HEK293 (cell line): ENCODE data around the gene PEF1.

Experiments
- CTCF ChIP-seq: fragments of 450-650 bp; formaldehyde crosslinking; IDR thresholded peaks from 2 replicates; pipeline ENCODE4 v1.5.1; 2016; ENCODE audit warnings: missing biosample characterization, missing genetic modification characterization
- KLF9 ChIP-seq: fragments of 450-650 bp; formaldehyde crosslinking; IDR thresholded peaks from 2 replicates; pipeline ENCODE4 v1.5.1; 2016; ENCODE audit warnings: missing biosample characterization, missing genetic modification characterization, low read depth
- ZNF184 ChIP-seq: fragments of 450-650 bp; IDR thresholded peaks from 2 replicates; pipeline ENCODE4 v1.5.1; 2018; ENCODE audit warnings: missing biosample characterization, mild to moderate bottlenecking, missing genetic modification characterization
- ZNF248 ChIP-seq: fragments of 450-650 bp; formaldehyde crosslinking; IDR thresholded peaks from 2 replicates; pipeline ENCODE4 v1.5.1; 2017; ENCODE audit warnings: missing biosample characterization, missing genetic modification characterization
- ZNF513 ChIP-seq: fragments of 450-650 bp; IDR thresholded peaks from 2 replicates; pipeline ENCODE4 v1.5.1; 2018; ENCODE audit warnings: missing biosample characterization, missing genetic modification characterization
- ZNF596 ChIP-seq: fragments of 450-650 bp; IDR thresholded peaks from 2 replicates; pipeline ENCODE4 v1.5.0; 2018; ENCODE audit warnings: missing biosample characterization, mild to moderate bottlenecking, missing genetic modification characterization, moderate library complexity
- ZNF629 ChIP-seq: fragments of 450-650 bp; formaldehyde crosslinking; IDR thresholded peaks from 2 replicates; pipeline ENCODE4 v1.5.1; 2017; ENCODE audit warnings: missing biosample characterization, missing genetic modification characterization
- ZNF639 ChIP-seq: fragments of 450-650 bp; formaldehyde crosslinking; IDR thresholded peaks from 2 replicates; pipeline ENCODE4 v1.5.1; 2016; ENCODE audit warnings: missing biosample characterization, missing genetic modification characterization

- TF ChIP-seq ZNF248: no peak
- TF ChIP-seq CTCF (tag by site-specific recombination): no peak
- TF ChIP-seq ZNF513 (tag by site-specific recombination): no peak
- TF ChIP-seq ZNF639 (tag by site-specific recombination): no peak
- TF ChIP-seq ZNF596 (tag by site-specific recombination): no peak
- TF ChIP-seq KLF9 (tag by site-specific recombination): no peak
- TF ChIP-seq ZNF184 (tag by site-specific recombination): no peak
- no peak for TF ChIP-seq ZNF629 (tag by site-specific recombination)
Measured at GRCh38 chr1:31658721-31659120, 14.0 kb upstream of the PEF1 start.
